A673 (cell line): ENCODE data around the gene EGFL6.

ENCODE experiments used
- EZH2 ChIP-seq: fragments of 200-600 bp; sonication (generic); IDR thresholded peaks from 2 replicates; pipeline ENCODE4 v1.6.1; 2017; ENCODE audit warnings: borderline replicate concordance, low read depth, mild to moderate bottlenecking, mixed read lengths, antibody characterized with exemption, low read length; ENCODE audit not compliant: poor library complexity, severe bottlenecking
- TF ChIP-seq, protein P1 (sequence below): fragments of 300-800, 200-600 bp; sonication (generic); conservative IDR thresholded peaks from 2 replicates; pipeline ENCODE4 v1.5.1; 2017; ENCODE audit warnings: low read depth, mild to moderate bottlenecking, antibody characterized with exemption, low read length, moderate library complexity, mixed read lengths

GRCh38 chrX:13658602-13659001, 89.2 kb downstream of the EGFL6 start:
- no peak for TF ChIP-seq EZH2
- TF ChIP-seq, protein P1, sequence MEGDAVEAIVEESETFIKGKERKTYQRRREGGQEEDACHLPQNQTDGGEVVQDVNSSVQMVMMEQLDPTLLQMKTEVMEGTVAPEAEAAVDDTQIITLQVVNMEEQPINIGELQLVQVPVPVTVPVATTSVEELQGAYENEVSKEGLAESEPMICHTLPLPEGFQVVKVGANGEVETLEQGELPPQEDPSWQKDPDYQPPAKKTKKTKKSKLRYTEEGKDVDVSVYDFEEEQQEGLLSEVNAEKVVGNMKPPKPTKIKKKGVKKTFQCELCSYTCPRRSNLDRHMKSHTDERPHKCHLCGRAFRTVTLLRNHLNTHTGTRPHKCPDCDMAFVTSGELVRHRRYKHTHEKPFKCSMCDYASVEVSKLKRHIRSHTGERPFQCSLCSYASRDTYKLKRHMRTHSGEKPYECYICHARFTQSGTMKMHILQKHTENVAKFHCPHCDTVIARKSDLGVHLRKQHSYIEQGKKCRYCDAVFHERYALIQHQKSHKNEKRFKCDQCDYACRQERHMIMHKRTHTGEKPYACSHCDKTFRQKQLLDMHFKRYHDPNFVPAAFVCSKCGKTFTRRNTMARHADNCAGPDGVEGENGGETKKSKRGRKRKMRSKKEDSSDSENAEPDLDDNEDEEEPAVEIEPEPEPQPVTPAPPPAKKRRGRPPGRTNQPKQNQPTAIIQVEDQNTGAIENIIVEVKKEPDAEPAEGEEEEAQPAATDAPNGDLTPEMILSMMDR: peak; percentile 75
